ENCODE results near the gene RNU6-9. TPM values are rescaled to one million over a fixed set of nuclear protein-coding genes. Genes with fewer than 3 reads are reported as not detected.

RNU6-9 gene
- total and polyA plus RNA-seq, 2 of the 13 experiments (the other 11 are each of a cell fraction or from before 2014, with no cell fraction given): under 0.01 TPM; not detected in 1

- TF ChIP-seq HIVEP1 (CRISPR knock-in tag; IDR thresholded peaks at IDR 0.05) (peak; percentile 95), ZBED4 (CRISPR knock-in tag; IDR thresholded peaks at IDR 0.05; ENCODE audit: borderline replicate concordance) (peak; percentile 98), DZIP1 (CRISPR knock-in tag; IDR thresholded peaks at IDR 0.05) (no peak), ZNF549 (CRISPR knock-in tag; IDR thresholded peaks at IDR 0.05) (no peak), ZNF121 (CRISPR knock-in tag; IDR thresholded peaks at IDR 0.05) (peak; percentile 84), MAFK (conservative IDR thresholded peaks at IDR 0.05 in 1 of 2, IDR thresholded peaks at IDR 0.05 in 1 of 2; ENCODE audit: low read length in 2 of 2) (no peak), RARA (CRISPR knock-in tag; IDR thresholded peaks at IDR 0.05) (peak; percentile 91), ELF1 (CRISPR knock-in tag; IDR thresholded peaks at IDR 0.05) (peak; percentile 77), ZNF10 (CRISPR knock-in tag; IDR thresholded peaks at IDR 0.05; ENCODE audit: borderline replicate concordance, low read depth) (no peak), ARID4A (CRISPR knock-in tag; IDR thresholded peaks at IDR 0.05; ENCODE audit: borderline replicate concordance) (peak; percentile 99), ZFP1 (CRISPR knock-in tag; IDR thresholded peaks at IDR 0.05) (no peak), CHD4 (IDR thresholded peaks at IDR 0.05; ENCODE audit: borderline replicate concordance, low read length) (no peak), EP300 (IDR thresholded peaks at IDR 0.05; ENCODE audit: low read depth in 2 of 2, low read length in 2 of 2) (peak; percentile 57 to 84; a peak in 3 of 4 replicates), EP300 (CRISPR knock-in tag; IDR thresholded peaks at IDR 0.05; ENCODE audit: borderline replicate concordance) (peak; percentile 89), KLF13 (CRISPR knock-in tag; IDR thresholded peaks at IDR 0.05) (no peak)
Measured at GRCh38 chr19:934865-935479, 41.7 kb downstream of the RNU6-9 start (continued).

Data from HepG2 (cell line).